Effector memory CD8-positive, alpha-beta T cell (primary cell): Measurements from ENCODE around the gene PEA15.

Experiments
- ATAC-seq: fragments of 150-1000 bp; cut with Tn5 transposase; replicated peaks from 2 replicates; pipeline ENCODE4 v1.10.0; 2021; ENCODE audit warnings: mild to moderate bottlenecking, moderate library complexity
- DNase-seq, 3 experiments: peaks; one replicate each; pipeline ENCODE4 v3.0.0; 2021
- H3K27ac Mint-ChIP-seq, 2 donors: one replicate each; pipeline ENCODE4 v1.8.0; 2022; ENCODE audit warnings: mild to moderate bottlenecking in 2 of 2, mixed read lengths in 2 of 2, moderate library complexity in 2 of 2
- H3K27me3 Mint-ChIP-seq, 2 donors: one replicate each; pipeline ENCODE4 v1.8.0; 2022; ENCODE audit warnings: mixed read lengths in 2 of 2
- H3K36me3 Mint-ChIP-seq: one replicate; pipeline ENCODE4 v1.8.0; 2022; ENCODE audit warnings: mild to moderate bottlenecking, moderate library complexity, mixed read lengths; ENCODE audit not compliant: insufficient read depth
- H3K4me1 Mint-ChIP-seq, 2 donors: one replicate each; pipeline ENCODE4 v1.8.0; 2022; ENCODE audit warnings: low read depth in 2 of 2, mixed read lengths in 2 of 2
- H3K4me3 Mint-ChIP-seq, 2 donors: one replicate each; pipeline ENCODE4 v1.8.0; 2022; ENCODE audit warnings: mild to moderate bottlenecking in 2 of 2, mixed read lengths in 2 of 2, moderate library complexity in 2 of 2
- H3K9me3 Mint-ChIP-seq, 2 donors: one replicate each; pipeline ENCODE4 v1.8.0; 2022; ENCODE audit warnings: mixed read lengths in 2 of 2

The PEA15 gene

DNA sequence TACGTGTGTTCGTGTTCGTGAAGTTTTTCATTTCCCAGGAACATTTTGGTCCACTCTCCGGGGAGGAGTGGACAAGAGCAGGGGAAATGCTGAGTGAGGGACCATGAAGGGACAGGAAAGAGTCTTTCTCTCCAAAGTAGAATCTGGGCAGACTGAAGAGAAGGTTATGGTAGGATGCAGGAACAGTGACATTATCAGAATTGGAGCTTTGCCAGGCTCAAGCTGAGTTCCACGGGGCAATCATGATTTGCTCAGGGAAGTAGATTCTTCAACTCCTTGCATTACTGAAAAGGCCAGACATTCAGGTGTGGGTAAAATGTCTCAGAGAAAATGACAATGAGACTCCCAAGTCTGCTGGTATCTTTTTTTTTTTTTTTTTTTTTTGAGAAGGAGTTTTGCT is 37.2 kb upstream of the PEA15 start:
- ATAC-seq: no peak
- H3K36me3 Mint-ChIP-seq: no peaks in the 10 kb centered on the region

GRCh38 chr1:160168609-160169369 is 36.4 kb upstream of the PEA15 start:
- Mint-ChIP-seq H3K27ac (no peak overlapping the region), H3K27me3 (peaks cover 48 to 72% of the 10 kb centered on the region in 2 donors), H3K9me3 (no peaks in the 10 kb centered on the region), H3K36me3 (no peaks in the 10 kb centered on the region), H3K4me1 (peaks cover 7% of the 10 kb centered on the region in 2 donors), H3K4me3 (no peak overlapping the region)
- no peak for DNase-seq
- no peak for ATAC-seq

More for the DNA sequence above, 37.2 kb upstream of the PEA15 start:
- Mint-ChIP-seq H3K4me3 (no peak overlapping the region), H3K4me1 (peaks cover 7% of the 10 kb centered on the region in 2 donors), H3K9me3 (no peaks in the 10 kb centered on the region), H3K27ac (no peak overlapping the region), H3K27me3 (peaks cover 40 to 72% of the 10 kb centered on the region in 2 donors)
- no peak for DNase-seq

DNA sequence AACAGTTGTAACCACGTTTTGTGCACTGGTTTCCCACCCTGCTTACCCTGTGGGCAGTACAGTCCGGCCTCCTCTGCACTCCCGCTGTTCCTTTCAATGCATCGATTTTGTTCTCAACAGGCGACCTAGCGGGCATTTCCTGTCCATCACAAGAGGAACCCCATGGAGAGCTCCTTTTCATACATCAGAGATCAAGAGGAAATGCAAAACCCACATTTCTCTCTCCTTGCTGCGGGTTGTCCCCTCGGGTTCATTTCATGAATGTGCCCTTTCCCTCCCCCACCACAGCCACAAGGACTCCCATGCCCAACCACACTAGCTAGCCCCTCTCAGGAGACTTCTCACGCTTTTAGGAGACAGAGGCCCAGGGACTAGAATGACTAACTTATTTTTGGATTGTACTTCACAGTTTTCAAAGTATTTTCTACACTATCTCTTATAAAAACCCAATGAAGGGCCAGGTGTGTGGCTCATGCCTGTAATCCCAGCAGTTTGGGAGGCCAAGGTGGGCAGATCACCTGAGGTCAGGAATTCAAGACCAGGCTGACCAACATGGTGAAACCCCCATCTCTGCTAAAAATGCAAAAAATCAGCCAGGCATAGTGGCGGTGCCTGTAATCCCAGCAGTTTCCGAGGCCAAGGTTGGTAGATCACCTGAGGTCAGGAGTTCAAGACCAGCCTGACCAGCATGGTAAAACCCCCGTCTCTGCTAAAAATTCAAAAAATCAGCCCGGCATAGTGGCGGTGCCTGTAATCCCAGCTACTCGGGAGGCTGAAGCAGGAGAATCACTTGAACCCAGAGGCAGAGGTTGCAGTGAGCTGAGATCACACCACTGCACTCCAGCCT is 35.4 kb upstream of the PEA15 start:
- peaks cover 51 to 72% of the 10 kb centered on the region in 2 donors for H3K27me3 Mint-ChIP-seq
- no peak overlapping the region for H3K27ac Mint-ChIP-seq
- peak; percentile 19 for ATAC-seq
- no peaks in the 10 kb centered on the region for H3K9me3 Mint-ChIP-seq
- peaks cover 7% of the 10 kb centered on the region in 2 donors for H3K4me1 Mint-ChIP-seq
- no peaks in the 10 kb centered on the region for H3K36me3 Mint-ChIP-seq
- no peak overlapping the region for H3K4me3 Mint-ChIP-seq
- DNase-seq: no peak

- no peaks in the 10 kb centered on the region for H3K9me3 Mint-ChIP-seq
- DNase-seq (no peak), ATAC-seq (no peak)
- H3K4me3 Mint-ChIP-seq: no peak overlapping the region
- peaks cover 7% of the 10 kb centered on the region in 2 donors for H3K4me1 Mint-ChIP-seq
- no peak overlapping the region for H3K27ac Mint-ChIP-seq
- no peaks in the 10 kb centered on the region for H3K36me3 Mint-ChIP-seq
- peaks cover 46 to 63% of the 10 kb centered on the region in 2 donors for H3K27me3 Mint-ChIP-seq
Measured at GRCh38 chr1:160171354-160171753, 33.8 kb upstream of the PEA15 start.

GRCh38 chr1:160171980-160172379 is 33.2 kb upstream of the PEA15 start:
- Mint-ChIP-seq H3K27me3 (peaks cover 41 to 57% of the 10 kb centered on the region in 2 donors), H3K27ac (no peak overlapping the region), H3K9me3 (no peaks in the 10 kb centered on the region), H3K4me1 (peaks cover 7% of the 10 kb centered on the region in 2 donors), H3K36me3 (no peaks in the 10 kb centered on the region), H3K4me3 (no peak overlapping the region)
- ATAC-seq (no peak), DNase-seq (no peak)

- H3K4me1 Mint-ChIP-seq: no peaks in the 10 kb centered on the region
- H3K36me3 Mint-ChIP-seq: no peaks in the 10 kb centered on the region
- no peak overlapping the region for H3K4me3 Mint-ChIP-seq
- peaks cover 40 to 51% of the 10 kb centered on the region in 2 donors for H3K27me3 Mint-ChIP-seq
- DNase-seq: no peak
- ATAC-seq: no peak
- no peaks in the 10 kb centered on the region for H3K9me3 Mint-ChIP-seq
- no peak overlapping the region for H3K27ac Mint-ChIP-seq
Measured at GRCh38 chr1:160177231-160177630, 28.0 kb upstream of the PEA15 start.

GRCh38 chr1:160177667-160178066 is 27.5 kb upstream of the PEA15 start:
- Mint-ChIP-seq H3K36me3 (no peaks in the 10 kb centered on the region), H3K27ac (no peak overlapping the region), H3K4me1 (no peaks in the 10 kb centered on the region), H3K4me3 (no peak overlapping the region), H3K9me3 (no peaks in the 10 kb centered on the region), H3K27me3 (peaks cover 35 to 49% of the 10 kb centered on the region in 2 donors)
- ATAC-seq: no peak
- DNase-seq: no peak

GRCh38 chr1:160178731-160179130 is 26.5 kb upstream of the PEA15 start:
- Mint-ChIP-seq H3K36me3 (no peaks in the 10 kb centered on the region), H3K4me1 (no peaks in the 10 kb centered on the region), H3K27me3 (peaks cover 25 to 45% of the 10 kb centered on the region in 2 donors), H3K27ac (no peak overlapping the region), H3K9me3 (no peaks in the 10 kb centered on the region), H3K4me3 (no peak overlapping the region)
- no peak for ATAC-seq
- no peak for DNase-seq

DNA sequence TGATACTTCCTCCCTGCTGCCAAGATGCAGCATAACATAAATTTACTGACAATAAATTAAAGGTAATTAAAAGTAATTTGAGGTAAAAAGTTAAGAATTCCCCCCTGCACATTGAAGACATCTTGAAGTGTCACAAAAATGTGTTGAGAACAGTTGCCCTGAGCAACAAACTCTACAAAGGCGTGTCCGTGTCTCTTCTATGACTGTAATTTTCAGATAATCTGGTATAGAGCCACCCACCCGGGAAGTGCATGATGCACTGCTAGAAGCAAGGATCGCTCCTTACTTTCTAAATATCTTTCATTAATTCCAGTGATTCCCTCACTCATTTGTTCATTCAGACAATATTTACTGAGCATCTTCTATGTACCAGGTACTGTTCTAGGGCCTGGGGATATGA is 25.8 kb upstream of the PEA15 start:
- Mint-ChIP-seq H3K4me1 (no peaks in the 10 kb centered on the region), H3K27me3 (peaks cover 23 to 39% of the 10 kb centered on the region in 2 donors), H3K36me3 (no peaks in the 10 kb centered on the region), H3K9me3 (no peaks in the 10 kb centered on the region), H3K4me3 (no peak overlapping the region), H3K27ac (no peak overlapping the region)
- no peak for DNase-seq
- no peak for ATAC-seq

- Mint-ChIP-seq H3K27ac (peak overlapping the region in 1 of 2 donors; percentile 33), H3K36me3 (no peaks in the 10 kb centered on the region), H3K9me3 (no peaks in the 10 kb centered on the region), H3K4me1 (no peaks in the 10 kb centered on the region), H3K4me3 (no peak overlapping the region), H3K27me3 (peaks cover 20 to 45% of the 10 kb centered on the region in 2 donors)
- DNase-seq (no peak), ATAC-seq (no peak)
Measured at GRCh38 chr1:160186246-160186645, 18.9 kb upstream of the PEA15 start.

DNA sequence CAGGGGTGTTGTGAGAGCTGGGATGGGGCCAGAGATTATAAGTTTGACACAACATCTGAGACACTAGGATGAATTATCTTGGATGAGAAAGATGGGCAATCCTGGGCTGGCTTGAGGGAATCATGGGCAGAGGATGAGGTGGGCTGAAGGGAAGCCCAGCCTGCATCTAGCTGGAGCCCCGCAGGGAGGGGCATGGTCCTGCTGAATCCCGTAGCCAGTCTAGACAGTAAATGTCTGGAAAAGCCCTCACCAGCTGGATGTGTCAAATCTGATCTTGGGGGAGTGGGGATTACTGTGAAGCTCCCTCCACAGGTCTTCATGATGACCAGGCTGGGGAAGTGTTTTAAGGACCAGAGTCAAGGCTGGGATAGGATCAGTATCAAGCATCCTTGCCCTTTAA is 18.5 kb upstream of the PEA15 start:
- Mint-ChIP-seq H3K27ac (peak overlapping the region in 1 of 2 donors; percentile 33), H3K9me3 (no peaks in the 10 kb centered on the region), H3K27me3 (peaks cover 17 to 41% of the 10 kb centered on the region in 2 donors), H3K36me3 (no peaks in the 10 kb centered on the region), H3K4me1 (no peaks in the 10 kb centered on the region), H3K4me3 (no peak overlapping the region)
- ATAC-seq (no peak), DNase-seq (no peak)

GRCh38 chr1:160187407-160187806 is 17.8 kb upstream of the PEA15 start:
- H3K27me3 Mint-ChIP-seq: peaks cover 13 to 35% of the 10 kb centered on the region in 2 donors
- H3K4me1 Mint-ChIP-seq: no peaks in the 10 kb centered on the region
- ATAC-seq: no peak
- no peaks in the 10 kb centered on the region for H3K9me3 Mint-ChIP-seq
- no peaks in the 10 kb centered on the region for H3K36me3 Mint-ChIP-seq
- no peak overlapping the region for H3K27ac Mint-ChIP-seq
- DNase-seq: no peak
- no peak overlapping the region for H3K4me3 Mint-ChIP-seq

- Mint-ChIP-seq H3K4me1 (no peaks in the 10 kb centered on the region), H3K27me3 (peaks cover 13 to 27% of the 10 kb centered on the region in 2 donors), H3K36me3 (no peaks in the 10 kb centered on the region), H3K9me3 (no peaks in the 10 kb centered on the region), H3K4me3 (no peak overlapping the region), H3K27ac (no peak overlapping the region)
- DNase-seq: no peak
- no peak for ATAC-seq
Measured at GRCh38 chr1:160188341-160188740, 16.8 kb upstream of the PEA15 start.
